IPS DF 4.7 (cell line): ENCODE data around the gene MMP15.
"Not testable (repeated sequence)": the region's sequence is repeated elsewhere in the genome, so short reads cannot be mapped to it uniquely, and the experiment has no call there.

Experiments
- DNase-seq: peaks from one replicate; pipeline ENCODE4 v3.0.0-alpha.2; 2013; ENCODE audit warnings: low spot score; ENCODE audit errors: extremely low read depth

The MMP15 gene

GRCh38 chr16:57996406-57997175, 29.0 kb upstream of the MMP15 start:
- no peak for DNase-seq

GRCh38 chr16:57997176-57997527, 28.4 kb upstream of the MMP15 start:
- DNase-seq: no peak

- no peak for DNase-seq
These were observed 27.9 kb upstream of the MMP15 start for GRCh38 chr16:57997528-57998265.

- DNase-seq: no peak
These were observed 27.1 kb upstream of the MMP15 start for GRCh38 chr16:57998486-57998885.

GRCh38 chr16:57998992-57999365, 26.6 kb upstream of the MMP15 start:
- DNase-seq: no peak

- no peak for DNase-seq
These were observed 26.1 kb upstream of the MMP15 start for GRCh38 chr16:57999366-57999970.

GRCh38 chr16:57999971-58000705, 25.4 kb upstream of the MMP15 start, which contains the start of gene ZNF319:
Gene ZNF319, minus strand, starts transcription at chr16:58000672. Its CDS starts 2,407 bp downstream, at chr16:57998265.
- no peak for DNase-seq

GRCh38 chr16:58000706-58001676, 24.6 kb upstream of the MMP15 start, which contains the start of gene USB1:
Gene USB1, plus strand, starts transcription at chr16:58001407. Its CDS starts 77 bp downstream, at chr16:58001484.
- DNase-seq: no peak

- no peak for DNase-seq
These were observed 23.7 kb upstream of the MMP15 start for GRCh38 chr16:58001781-58002415.

GRCh38 chr16:58002416-58002800, 23.1 kb upstream of the MMP15 start:
- no peak for DNase-seq

GRCh38 chr16:58002936-58003335, 22.6 kb upstream of the MMP15 start:
- no peak for DNase-seq

- not testable (repeated sequence) for DNase-seq
These were observed 20.8 kb upstream of the MMP15 start for GRCh38 chr16:58004736-58005135.

GRCh38 chr16:58009856-58010416, 15.6 kb upstream of the MMP15 start:
- DNase-seq: no peak

GRCh38 chr16:58010886-58011285, 14.7 kb upstream of the MMP15 start:
- DNase-seq: no peak

- DNase-seq: no peak
These were observed 13.9 kb upstream of the MMP15 start for GRCh38 chr16:58011652-58012051.

- DNase-seq: no peak
These were observed 13.1 kb upstream of the MMP15 start for GRCh38 chr16:58012481-58012880.

- DNase-seq: no peak
These were observed 12.2 kb upstream of the MMP15 start for GRCh38 chr16:58013201-58013956.

GRCh38 chr16:58016840-58017446, 8.6 kb upstream of the MMP15 start:
- DNase-seq: no peak
